Measurements from ENCODE around the gene FADS3.

- TF ChIP-seq CTCF (IDR thresholded peaks at IDR 0.05; ENCODE audit: low read length): no peak
- TF ChIP-seq EZH2 (IDR thresholded peaks at IDR 0.05; ENCODE audit: borderline replicate concordance, low read length): no peak
Observed at GRCh38 chr11:61917334-61918109, 26.2 kb upstream of the FADS3 start, which contains the start of gene RAB3IL1.
